ENCODE data around the gene WDR46.

The WDR46 gene

GRCh38 chr6:33320315-33321181, 31.5 kb upstream of the WDR46 start:
- WGBS (ENCODE audit: insufficient coverage, insufficient read length) = no CpG with 5 or more reads among the region's 32 CpGs
- Histone ChIP-seq H3K9me3 (ENCODE audit: control insufficient read depth, insufficient read depth, low read length) (no peaks in the 10 kb centered on the region), H3K4me1 (ENCODE audit: control insufficient read depth, insufficient read depth, low read length) (peaks cover 4% of the 10 kb centered on the region; the same call in 1 of the 2 replicates), H3K27me3 (ENCODE audit: control insufficient read depth, insufficient read depth, low read length) (no peaks in the 10 kb centered on the region), H3K27ac (ENCODE audit: low read length) (no peak overlapping the region), H3K36me3 (ENCODE audit: control insufficient read depth, insufficient read depth, low read length) (peaks cover 22% of the 10 kb centered on the region), H3K4me3 (ENCODE audit: low read length) (no peak overlapping the region)
- no peak for DNase-seq (ENCODE audit: low read depth, low spot score)

DNA sequence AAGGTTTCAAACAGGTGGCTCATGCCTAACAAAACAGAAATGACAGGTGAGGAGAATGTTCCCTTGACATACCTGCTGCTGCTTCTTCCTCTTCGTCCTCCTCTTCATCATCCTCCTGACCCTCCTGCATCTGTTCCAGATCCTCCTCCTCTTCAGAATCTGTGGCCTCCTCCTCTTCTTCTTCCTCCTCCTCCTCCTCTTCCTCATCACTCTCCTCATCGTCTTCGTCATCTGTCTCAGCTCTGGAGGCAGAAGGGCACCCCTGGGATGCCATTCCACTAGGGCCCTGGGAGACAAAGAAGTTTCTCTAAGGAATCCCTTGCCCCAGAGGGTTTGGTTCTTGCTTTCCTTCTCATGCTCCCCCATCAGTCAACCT, 30.9 kb upstream of the WDR46 start:
- Histone ChIP-seq H3K9me3 (ENCODE audit: control insufficient read depth, insufficient read depth, low read length) (no peaks in the 10 kb centered on the region), H3K4me3 (ENCODE audit: low read length) (no peak overlapping the region), H3K27me3 (ENCODE audit: control insufficient read depth, insufficient read depth, low read length) (no peaks in the 10 kb centered on the region), H3K4me1 (ENCODE audit: control insufficient read depth, insufficient read depth, low read length) (peaks cover 6% of the 10 kb centered on the region; the same call in 1 of the 2 replicates), H3K36me3 (ENCODE audit: control insufficient read depth, insufficient read depth, low read length) (peaks cover 22% of the 10 kb centered on the region), H3K27ac (ENCODE audit: low read length) (no peak overlapping the region)
- no peak for DNase-seq (ENCODE audit: low read depth, low spot score)
- WGBS (ENCODE audit: insufficient coverage, insufficient read length) = no CpG with 5 or more reads among the region's 3 CpGs

DNA sequence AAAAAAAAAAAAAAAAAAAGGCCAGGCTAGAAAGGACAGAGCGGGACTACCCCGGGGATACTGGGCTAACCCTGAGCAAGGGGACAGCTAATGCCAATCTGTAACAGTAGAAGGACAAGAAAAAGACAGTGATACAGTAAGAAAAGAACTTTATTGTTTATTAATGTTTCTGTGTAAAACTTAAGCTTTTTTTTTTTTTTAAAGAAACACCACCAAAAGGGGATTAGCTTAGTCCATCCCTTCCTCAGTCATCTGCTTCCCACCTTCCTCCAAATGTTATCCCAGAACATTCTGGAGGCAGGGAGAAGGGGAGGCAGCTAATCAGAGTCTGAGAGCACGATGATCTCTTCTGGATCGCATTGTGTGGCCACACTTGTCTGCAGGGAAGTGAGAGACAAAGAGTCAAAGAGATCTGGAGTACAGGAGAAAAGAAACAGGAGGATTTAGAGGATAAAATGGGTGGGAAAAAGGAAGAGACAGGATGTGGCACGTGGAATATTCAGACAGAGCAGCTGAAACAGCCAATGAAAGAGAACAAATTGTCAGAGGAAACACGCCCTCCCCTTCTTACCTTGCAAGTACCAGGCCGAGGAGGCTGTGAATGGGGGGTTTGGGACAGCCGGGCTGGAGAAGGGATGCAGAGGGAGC, 29.5 kb upstream of the WDR46 start:
- H3K27me3 ChIP-seq (ENCODE audit: control insufficient read depth, insufficient read depth, low read length) = no peaks in the 10 kb centered on the region
- H3K36me3 ChIP-seq (ENCODE audit: control insufficient read depth, insufficient read depth, low read length) = peaks cover 22% of the 10 kb centered on the region
- WGBS (ENCODE audit: insufficient coverage, insufficient read length) = no CpG with 5 or more reads among the region's 8 CpGs
- no peak overlapping the region for H3K27ac ChIP-seq (ENCODE audit: low read length)
- H3K4me3 ChIP-seq (ENCODE audit: low read length) = no peak overlapping the region
- no peak for DNase-seq (ENCODE audit: low read depth, low spot score)
- no peaks in the 10 kb centered on the region for H3K9me3 ChIP-seq (ENCODE audit: control insufficient read depth, insufficient read depth, low read length)
- H3K4me1 ChIP-seq (ENCODE audit: control insufficient read depth, insufficient read depth, low read length) = peaks cover 6% of the 10 kb centered on the region; the same call in 1 of the 2 replicates

- peak within 1 kb of the TSS; percentile 61; the same call in 1 of the 2 replicates for H3K4me3 ChIP-seq (ENCODE audit: low read length)
- no peaks in the 10 kb centered on the region for H3K27me3 ChIP-seq (ENCODE audit: control insufficient read depth, insufficient read depth, low read length)
- peak; percentile 96 for DNase-seq (ENCODE audit: low read depth, low spot score)
- WGBS (ENCODE audit: insufficient coverage, insufficient read length) = no CpG with 5 or more reads among the region's 44 CpGs
- H3K27ac ChIP-seq (ENCODE audit: low read length) = no peak within 1 kb of the TSS
- H3K9me3 ChIP-seq (ENCODE audit: control insufficient read depth, insufficient read depth, low read length) = no peaks in the 10 kb centered on the region
- H3K36me3 ChIP-seq (ENCODE audit: control insufficient read depth, insufficient read depth, low read length) = peaks cover 22% of the 10 kb centered on the region
- peaks cover 6% of the 10 kb centered on the region; the same call in 1 of the 2 replicates for H3K4me1 ChIP-seq (ENCODE audit: control insufficient read depth, insufficient read depth, low read length)
Measured at GRCh38 chr6:33317669-33318425, 28.8 kb upstream of the WDR46 start, which contains the start of gene ZBTB22. Gene ZBTB22, minus strand, starts transcription at chr6:33317744. Its CDS starts 828 bp downstream, at chr6:33316916.

DNA sequence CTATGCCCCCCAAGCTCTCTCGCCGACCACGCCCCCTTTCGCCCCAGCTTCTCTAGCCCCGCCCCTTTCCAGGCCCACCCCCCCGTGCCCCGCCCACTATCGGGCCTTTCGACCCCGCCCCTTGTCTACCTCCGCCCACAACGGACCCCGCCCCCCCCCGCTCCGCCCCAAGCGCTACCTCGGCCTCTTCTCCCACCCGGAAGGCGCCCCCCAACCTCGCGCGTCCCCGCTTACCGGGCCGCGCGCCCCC, 28.3 kb upstream of the WDR46 start:
- H3K27me3 ChIP-seq (ENCODE audit: control insufficient read depth, insufficient read depth, low read length) = no peaks in the 10 kb centered on the region
- no peak overlapping the region for H3K27ac ChIP-seq (ENCODE audit: low read length)
- DNase-seq (ENCODE audit: low read depth, low spot score) = no peak
- no peaks in the 10 kb centered on the region for H3K9me3 ChIP-seq (ENCODE audit: control insufficient read depth, insufficient read depth, low read length)
- H3K4me3 ChIP-seq (ENCODE audit: low read length) = peak overlapping the region; percentile 61; the same call in 1 of the 2 replicates
- H3K4me1 ChIP-seq (ENCODE audit: control insufficient read depth, insufficient read depth, low read length) = peaks cover 8% of the 10 kb centered on the region; the same call in 1 of the 2 replicates
- peaks cover 22% of the 10 kb centered on the region for H3K36me3 ChIP-seq (ENCODE audit: control insufficient read depth, insufficient read depth, low read length)
- WGBS (ENCODE audit: insufficient coverage, insufficient read length) = no CpG with 5 or more reads among the region's 27 CpGs

GRCh38 chr6:33316603-33317418, 27.8 kb upstream of the WDR46 start:
- no peaks in the 10 kb centered on the region for H3K27me3 ChIP-seq (ENCODE audit: control insufficient read depth, insufficient read depth, low read length)
- no peaks in the 10 kb centered on the region for H3K9me3 ChIP-seq (ENCODE audit: control insufficient read depth, insufficient read depth, low read length)
- H3K4me3 ChIP-seq (ENCODE audit: low read length) = peak overlapping the region; percentile 61; the same call in 1 of the 2 replicates
- no CpG with 5 or more reads among the region's 19 CpGs for WGBS (ENCODE audit: insufficient coverage, insufficient read length)
- H3K4me1 ChIP-seq (ENCODE audit: control insufficient read depth, insufficient read depth, low read length) = peaks cover 8% of the 10 kb centered on the region; the same call in 1 of the 2 replicates
- H3K27ac ChIP-seq (ENCODE audit: low read length) = no peak overlapping the region
- DNase-seq (ENCODE audit: low read depth, low spot score) = no peak
- H3K36me3 ChIP-seq (ENCODE audit: control insufficient read depth, insufficient read depth, low read length) = peaks cover 22% of the 10 kb centered on the region

- WGBS (ENCODE audit: insufficient coverage, insufficient read length) = no CpG with 5 or more reads among the region's 17 CpGs
- Histone ChIP-seq H3K4me3 (ENCODE audit: low read length) (no peak overlapping the region), H3K27ac (ENCODE audit: low read length) (no peak overlapping the region), H3K36me3 (ENCODE audit: control insufficient read depth, insufficient read depth, low read length) (peaks cover 22% of the 10 kb centered on the region), H3K4me1 (ENCODE audit: control insufficient read depth, insufficient read depth, low read length) (peaks cover 8% of the 10 kb centered on the region; the same call in 1 of the 2 replicates), H3K9me3 (ENCODE audit: control insufficient read depth, insufficient read depth, low read length) (no peaks in the 10 kb centered on the region), H3K27me3 (ENCODE audit: control insufficient read depth, insufficient read depth, low read length) (no peaks in the 10 kb centered on the region)
- DNase-seq (ENCODE audit: low read depth, low spot score) = no peak
Measured at GRCh38 chr6:33315793-33316602, 27.0 kb upstream of the WDR46 start.

GRCh38 chr6:33314943-33315792, 26.1 kb upstream of the WDR46 start:
- H3K36me3 ChIP-seq (ENCODE audit: control insufficient read depth, insufficient read depth, low read length) = peaks cover 16% of the 10 kb centered on the region
- 0 out of 2 replicates have a peak, but pooled peaks cover 5% of the 10 kb centered on the region for H3K4me1 ChIP-seq (ENCODE audit: control insufficient read depth, insufficient read depth, low read length)
- no peak overlapping the region for H3K27ac ChIP-seq (ENCODE audit: low read length)
- WGBS (ENCODE audit: insufficient coverage, insufficient read length) = no CpG with 5 or more reads among the region's 47 CpGs
- no peaks in the 10 kb centered on the region for H3K27me3 ChIP-seq (ENCODE audit: control insufficient read depth, insufficient read depth, low read length)
- no peaks in the 10 kb centered on the region for H3K9me3 ChIP-seq (ENCODE audit: control insufficient read depth, insufficient read depth, low read length)
- DNase-seq (ENCODE audit: low read depth, low spot score) = no peak
- H3K4me3 ChIP-seq (ENCODE audit: low read length) = peak overlapping the region; percentile 13; the same call in 1 of the 2 replicates

Data from iPS DF 6.9 (cell line).